IPS-18c (cell line): ENCODE results near the gene MEOX1.
"Not testable (repeated sequence)": the region's sequence is repeated elsewhere in the genome, so short reads cannot be mapped to it uniquely, and the experiment has no call there.

Source experiments
- H3K4me3 ChIP-seq: 2 replicates; pipeline ENCODE4 v1.7.0; 2013; ENCODE audit warnings: low read depth, mild to moderate bottlenecking, low read length, moderate library complexity; ENCODE audit not compliant: insufficient read depth
- H3K9me3 ChIP-seq: one replicate; pipeline ENCODE4 v1.6.1; 2013; ENCODE audit warnings: mild to moderate bottlenecking, low read length, moderate library complexity; ENCODE audit not compliant: control insufficient read depth, insufficient read depth

The MEOX1 gene

DNA sequence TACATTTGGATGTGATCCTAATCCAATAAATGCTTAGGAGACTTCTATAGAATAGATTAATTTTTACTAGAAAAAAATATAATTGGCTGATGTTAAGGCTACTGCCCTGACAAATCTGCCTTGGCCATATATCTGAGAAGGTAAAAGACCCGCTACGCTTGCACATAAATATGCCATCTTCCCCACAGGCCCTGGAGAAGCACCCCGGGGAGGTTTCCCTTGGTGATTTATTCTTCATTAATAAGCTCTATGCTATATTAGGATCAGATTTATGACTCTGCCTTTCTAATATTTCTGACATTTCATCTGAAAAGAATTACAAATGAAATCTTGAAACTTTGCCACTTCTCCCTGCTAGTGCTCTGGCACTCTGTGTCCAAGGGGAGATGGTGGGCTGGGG is 27.4 kb upstream of the MEOX1 start:
- Histone ChIP-seq H3K9me3 (no peaks in the 10 kb centered on the region), H3K4me3 (no peak overlapping the region)

DNA sequence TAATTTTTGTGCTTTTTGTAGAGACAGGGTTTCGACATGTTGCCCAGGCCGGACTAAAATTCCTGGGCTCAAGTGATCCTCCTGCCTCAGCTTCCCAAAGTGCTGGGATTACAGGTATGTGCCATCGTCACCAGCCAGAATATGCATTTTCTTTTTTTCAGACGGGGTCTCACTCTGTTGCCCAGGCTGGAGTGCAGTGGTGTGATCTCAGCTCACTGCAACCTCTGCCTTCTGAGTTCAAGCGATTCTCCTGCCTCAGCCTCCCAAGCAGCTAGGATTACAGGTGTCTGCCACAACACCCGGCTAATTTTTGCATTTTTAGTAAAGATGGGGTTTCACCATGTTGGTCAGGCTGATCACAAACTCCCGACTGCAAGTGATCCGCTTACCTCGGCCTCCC is 25.2 kb upstream of the MEOX1 start:
- H3K9me3 ChIP-seq, H3K4me3 ChIP-seq: not testable (repeated sequence)

DNA sequence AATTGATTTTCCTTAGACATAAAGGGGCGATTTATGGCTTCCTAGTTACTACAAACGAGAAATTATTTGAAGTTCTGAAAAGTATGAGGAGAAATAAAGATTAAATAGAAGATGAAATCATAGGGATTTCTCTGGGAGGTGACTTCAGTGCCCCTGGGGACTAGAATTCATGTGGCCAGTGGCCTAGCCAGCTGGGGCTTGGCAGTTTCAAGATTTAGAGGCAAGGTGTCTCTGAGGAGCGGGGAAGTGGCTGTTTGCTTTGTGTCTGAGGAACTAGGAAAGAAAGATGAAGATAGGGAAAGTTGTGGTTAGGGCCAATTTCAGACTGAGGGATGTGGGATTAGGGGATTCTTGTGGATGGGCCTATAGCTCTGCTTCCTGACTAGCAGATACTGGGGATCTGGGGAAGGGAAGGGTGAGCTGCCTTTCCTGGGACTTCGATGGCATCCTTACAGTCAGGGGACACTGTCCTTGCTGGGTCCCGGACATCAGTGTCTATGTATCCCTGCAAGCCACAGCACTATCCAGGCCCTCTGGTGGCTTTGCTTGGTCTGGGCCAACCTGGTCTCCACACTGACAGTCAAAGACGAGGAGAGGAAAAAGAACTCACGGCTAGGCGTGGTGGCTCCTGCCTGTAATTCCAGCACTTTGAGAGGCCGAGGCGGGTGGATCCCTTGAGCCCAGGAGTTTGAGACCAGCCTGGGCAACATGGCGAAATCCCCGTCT is 22.4 kb upstream of the MEOX1 start:
- H3K4me3 ChIP-seq, result no peak overlapping the region
- H3K9me3 ChIP-seq, result no peaks in the 10 kb centered on the region

DNA sequence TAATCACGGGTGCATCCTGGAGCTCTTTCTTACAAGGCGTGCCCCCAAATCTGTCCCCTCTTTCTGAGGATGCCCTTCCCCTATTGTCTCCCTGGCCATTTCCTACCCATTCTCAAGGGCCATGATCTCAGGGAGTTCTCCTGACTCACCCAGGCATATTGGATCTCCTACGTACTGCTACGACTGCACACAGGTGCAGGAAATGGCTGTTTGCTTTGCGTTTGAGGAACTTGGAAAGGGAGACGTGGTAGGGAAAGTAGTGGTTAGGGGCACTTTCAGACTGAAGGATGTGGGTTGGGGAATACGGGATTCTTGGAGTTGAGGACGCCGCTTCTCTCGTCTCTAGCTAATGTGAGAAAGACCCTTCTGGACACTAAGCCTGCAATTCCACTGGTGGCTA is 18.7 kb upstream of the MEOX1 start:
- Histone ChIP-seq H3K4me3 (no peak overlapping the region), H3K9me3 (no peaks in the 10 kb centered on the region)

- Histone ChIP-seq H3K4me3 (no peak overlapping the region), H3K9me3 (no peaks in the 10 kb centered on the region)
Measured at GRCh38 chr17:43679911-43680310, 18.2 kb upstream of the MEOX1 start.

- no peaks in the 10 kb centered on the region for H3K9me3 ChIP-seq
Measured at GRCh38 chr17:43679401-43679800, 17.7 kb upstream of the MEOX1 start.

GRCh38 chr17:43676471-43676870 is 14.7 kb upstream of the MEOX1 start:
- H3K9me3 ChIP-seq, result no peaks in the 10 kb centered on the region
- no peak overlapping the region for H3K4me3 ChIP-seq

More at GRCh38 chr17:43679401-43679800, 17.7 kb upstream of the MEOX1 start:
- no peak overlapping the region for H3K4me3 ChIP-seq

- Histone ChIP-seq H3K9me3 (no peaks in the 10 kb centered on the region), H3K4me3 (no peak overlapping the region)
Measured at GRCh38 chr17:43674394-43674793, 12.7 kb upstream of the MEOX1 start.

- Histone ChIP-seq H3K9me3 (no peaks in the 10 kb centered on the region), H3K4me3 (no peak overlapping the region)
Measured at GRCh38 chr17:43673516-43674323, 12.0 kb upstream of the MEOX1 start.

DNA sequence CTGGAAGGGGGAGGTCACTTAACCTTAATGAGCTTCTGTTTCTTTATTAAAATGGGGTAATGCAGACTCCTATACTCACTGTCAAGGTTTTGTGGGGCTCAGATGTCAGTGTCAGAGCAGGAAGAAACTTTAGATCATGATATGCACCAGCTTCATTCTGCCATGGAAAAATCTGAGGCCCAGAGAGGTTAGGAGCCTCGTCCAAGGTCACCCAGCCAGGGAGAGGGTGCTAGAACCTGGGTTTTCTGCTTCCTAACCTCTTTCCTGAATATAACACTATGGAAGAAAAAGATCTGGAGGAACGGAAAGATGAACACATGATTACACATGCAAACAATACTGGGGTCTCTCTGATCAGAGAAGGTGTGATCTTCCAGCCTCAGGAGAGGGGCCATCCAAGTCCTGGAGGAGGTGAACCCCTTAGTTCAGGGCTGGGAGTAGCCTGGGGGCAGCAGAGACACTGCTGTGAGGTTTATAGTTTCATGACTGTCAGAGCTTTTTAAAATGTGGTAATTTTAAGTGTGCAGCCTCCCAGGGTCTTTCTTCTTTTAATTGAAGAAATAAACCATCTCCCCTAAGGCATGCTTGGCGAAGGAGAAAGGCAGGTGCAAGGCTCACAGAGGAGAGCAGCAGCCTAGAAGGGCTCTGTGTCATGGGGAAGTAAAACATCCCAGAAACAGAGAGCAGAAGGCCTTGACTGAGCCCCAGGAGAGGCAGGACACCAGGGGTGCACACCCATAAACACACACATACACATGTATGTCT is 10.2 kb upstream of the MEOX1 start:
- no peak overlapping the region for H3K4me3 ChIP-seq

DNA sequence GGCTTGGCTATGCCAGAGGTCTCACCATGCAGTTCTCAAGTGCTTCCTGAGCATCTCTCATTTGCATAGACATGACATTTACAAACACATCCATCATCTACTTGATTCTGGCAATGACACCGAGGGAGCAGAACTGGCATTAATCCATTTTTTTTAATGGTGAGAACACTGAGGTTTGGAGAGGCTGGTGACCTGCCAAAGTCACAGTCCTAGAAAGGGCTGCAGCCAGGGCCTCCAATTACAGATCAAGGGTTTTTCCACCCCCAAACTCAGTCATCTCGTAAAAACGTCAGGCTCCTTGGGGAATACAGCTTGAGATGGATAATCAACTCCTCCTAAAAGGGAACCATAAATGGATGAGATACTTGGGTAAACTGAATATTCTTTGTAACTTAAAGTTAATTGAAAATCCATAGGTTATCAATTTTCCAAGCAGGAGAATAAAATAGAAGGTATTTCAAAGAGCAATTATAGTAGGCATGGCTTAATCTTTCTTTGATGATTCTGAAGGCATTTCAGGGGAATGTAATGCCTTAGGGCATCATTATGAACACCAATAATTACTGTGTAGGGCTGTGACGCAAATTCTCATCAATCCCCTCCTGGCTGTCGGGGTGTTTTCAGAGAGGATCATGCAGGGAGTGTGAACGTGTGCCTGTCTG is 9.4 kb upstream of the MEOX1 start:
- Histone ChIP-seq H3K4me3 (no peak overlapping the region), H3K9me3 (no peaks in the 10 kb centered on the region)

More for the DNA sequence above, 10.2 kb upstream of the MEOX1 start:
- no peaks in the 10 kb centered on the region for H3K9me3 ChIP-seq

DNA sequence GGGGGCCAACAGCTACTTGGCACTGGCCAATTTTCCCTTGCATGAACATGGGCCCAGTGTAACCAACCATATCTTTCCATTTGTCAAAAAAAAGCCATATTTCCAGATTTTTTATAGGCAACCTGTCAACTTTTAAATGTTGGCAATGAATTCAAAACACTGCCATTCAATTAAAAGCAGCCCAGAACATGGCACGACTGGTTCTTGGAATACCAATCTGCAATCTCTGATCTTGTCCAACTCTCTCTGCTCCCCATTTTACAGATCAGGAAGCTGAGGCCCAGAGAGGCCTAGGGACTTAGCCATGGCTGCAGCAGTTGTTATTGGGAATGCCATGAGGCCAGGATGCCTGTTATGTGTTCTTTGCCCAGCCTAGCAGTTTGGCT is 8.9 kb upstream of the MEOX1 start:
- no peak overlapping the region for H3K4me3 ChIP-seq
- no peaks in the 10 kb centered on the region for H3K9me3 ChIP-seq

DNA sequence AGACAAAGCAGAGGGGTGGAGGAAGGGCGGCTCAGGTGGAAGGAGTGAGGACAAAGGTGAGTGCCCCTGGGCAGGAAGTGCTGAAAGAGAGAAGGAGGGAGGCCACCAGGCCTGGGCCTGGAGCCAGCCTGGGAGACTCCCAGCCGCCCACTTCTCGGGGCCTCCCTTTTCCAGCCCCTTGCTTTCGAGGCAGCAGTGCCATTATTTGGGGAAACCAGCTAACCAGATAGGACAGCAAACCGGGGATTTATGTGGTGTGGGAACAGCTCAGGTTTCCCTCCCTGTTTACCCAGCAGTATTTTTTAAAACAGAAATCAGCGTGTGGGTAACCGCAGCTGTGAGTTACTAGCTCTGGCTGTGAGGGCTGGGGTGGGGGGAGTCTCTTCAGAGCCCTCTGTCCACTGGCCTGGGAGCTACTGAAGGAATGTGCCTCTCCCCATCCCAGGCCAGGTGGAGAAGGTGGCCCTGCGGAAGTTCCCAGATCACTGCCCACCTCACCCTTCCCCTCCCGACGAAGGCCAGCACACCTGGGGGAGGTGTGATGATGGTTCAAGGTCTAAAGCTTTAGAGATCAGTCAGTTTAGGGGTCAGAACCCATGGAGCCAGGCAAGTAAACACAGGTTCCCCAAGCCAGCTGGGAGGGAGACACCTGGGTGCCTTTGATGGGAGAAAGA is 8.4 kb upstream of the MEOX1 start:
- Histone ChIP-seq H3K9me3 (no peaks in the 10 kb centered on the region), H3K4me3 (no peak overlapping the region)

DNA sequence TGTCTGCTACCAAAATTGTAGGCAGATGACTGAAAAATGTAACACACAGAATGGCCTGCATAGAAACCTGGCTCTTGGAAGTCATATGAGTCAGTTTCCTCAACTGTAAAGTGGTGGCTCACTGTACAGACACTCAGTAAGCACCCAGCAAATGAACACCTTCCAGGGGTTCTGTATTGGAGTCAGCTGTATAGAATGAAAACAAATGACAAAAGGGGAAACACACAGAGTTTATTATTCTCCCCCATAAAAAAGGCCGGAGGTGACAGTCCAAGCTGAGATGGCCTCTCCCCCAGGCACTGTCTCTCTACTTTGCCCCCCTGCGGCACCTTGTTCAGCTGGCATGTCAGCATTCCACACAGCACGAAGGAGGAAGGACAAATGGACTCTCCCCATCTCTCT is 6.2 kb upstream of the MEOX1 start:
- H3K9me3 ChIP-seq, result no peaks in the 10 kb centered on the region
- no peak overlapping the region for H3K4me3 ChIP-seq

- no peaks in the 10 kb centered on the region for H3K9me3 ChIP-seq
- H3K4me3 ChIP-seq, result no peak overlapping the region
Measured at GRCh38 chr17:43667506-43667905, 5.8 kb upstream of the MEOX1 start.

GRCh38 chr17:43665937-43666236 is 4.2 kb upstream of the MEOX1 start:
- Histone ChIP-seq H3K4me3 (no peak overlapping the region), H3K9me3 (no peaks in the 10 kb centered on the region)
